ENCODE data around the gene MFAP4.

MFAP4 gene

DNA sequence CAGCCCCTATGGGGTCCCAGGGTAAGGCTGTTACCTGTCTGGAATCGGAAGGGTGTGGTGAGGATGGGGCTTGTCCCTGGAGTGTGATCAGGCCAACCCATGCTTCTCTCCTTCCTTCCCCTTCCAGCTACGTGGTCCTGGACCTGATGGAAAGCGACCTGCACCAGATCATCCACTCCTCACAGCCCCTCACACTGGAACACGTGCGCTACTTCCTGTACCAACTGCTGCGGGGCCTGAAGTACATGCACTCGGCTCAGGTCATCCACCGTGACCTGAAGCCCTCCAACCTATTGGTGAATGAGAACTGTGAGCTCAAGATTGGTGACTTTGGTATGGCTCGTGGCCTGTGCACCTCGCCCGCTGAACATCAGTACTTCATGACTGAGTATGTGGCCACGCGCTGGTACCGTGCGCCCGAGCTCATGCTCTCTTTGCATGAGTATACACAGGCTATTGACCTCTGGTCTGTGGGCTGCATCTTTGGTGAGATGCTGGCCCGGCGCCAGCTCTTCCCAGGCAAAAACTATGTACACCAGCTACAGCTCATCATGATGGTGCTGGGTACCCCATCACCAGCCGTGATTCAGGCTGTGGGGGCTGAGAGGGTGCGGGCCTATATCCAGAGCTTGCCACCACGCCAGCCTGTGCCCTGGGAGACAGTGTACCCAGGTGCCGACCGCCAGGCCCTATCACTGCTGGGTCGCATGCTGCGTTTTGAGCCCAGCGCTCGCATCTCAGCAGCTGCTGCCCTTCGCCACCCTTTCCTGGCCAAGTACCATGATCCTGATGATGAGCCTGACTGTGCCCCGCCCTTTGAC lies 6.3 kb downstream of the MFAP4 start:
- H3K4me3 ChIP-seq (ENCODE audit: low read depth, low read length), result no peak overlapping the region
- TF ChIP-seq, protein P1, sequence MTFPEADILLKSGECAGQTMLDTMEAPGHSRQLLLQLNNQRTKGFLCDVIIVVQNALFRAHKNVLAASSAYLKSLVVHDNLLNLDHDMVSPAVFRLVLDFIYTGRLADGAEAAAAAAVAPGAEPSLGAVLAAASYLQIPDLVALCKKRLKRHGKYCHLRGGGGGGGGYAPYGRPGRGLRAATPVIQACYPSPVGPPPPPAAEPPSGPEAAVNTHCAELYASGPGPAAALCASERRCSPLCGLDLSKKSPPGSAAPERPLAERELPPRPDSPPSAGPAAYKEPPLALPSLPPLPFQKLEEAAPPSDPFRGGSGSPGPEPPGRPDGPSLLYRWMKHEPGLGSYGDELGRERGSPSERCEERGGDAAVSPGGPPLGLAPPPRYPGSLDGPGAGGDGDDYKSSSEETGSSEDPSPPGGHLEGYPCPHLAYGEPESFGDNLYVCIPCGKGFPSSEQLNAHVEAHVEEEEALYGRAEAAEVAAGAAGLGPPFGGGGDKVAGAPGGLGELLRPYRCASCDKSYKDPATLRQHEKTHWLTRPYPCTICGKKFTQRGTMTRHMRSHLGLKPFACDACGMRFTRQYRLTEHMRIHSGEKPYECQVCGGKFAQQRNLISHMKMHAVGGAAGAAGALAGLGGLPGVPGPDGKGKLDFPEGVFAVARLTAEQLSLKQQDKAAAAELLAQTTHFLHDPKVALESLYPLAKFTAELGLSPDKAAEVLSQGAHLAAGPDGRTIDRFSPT (tag by site-specific recombination; IDR thresholded peaks at IDR 0.05), result 0 out of 2 replicates have a peak, but pooled peaks have one; percentile 35
- TF ChIP-seq ZBTB8A (tag by site-specific recombination; IDR thresholded peaks at IDR 0.05), result no peak
- peaks cover 24 to 64% of the 10 kb centered on the region in 2 experiments for H3K36me3 ChIP-seq (ENCODE audit: control insufficient read depth in 2 of 2, insufficient read depth in 1 of 2, low read length in 2 of 2)
- CTCF ChIA-PET, result interaction anchor here (3.9 kb wide), 1 partner anchor 18 kb away, joined by 33 read pairs; the partner anchor contains the start of gene B9D1
- peaks cover 10% of the 10 kb centered on the region for H3K4me1 ChIP-seq (ENCODE audit: control insufficient read depth, insufficient read depth, low read length)
- POLR2A ChIA-PET, result no interaction called here
- no peak overlapping the region for H3K27ac ChIP-seq (ENCODE audit: extremely low read depth, low read depth, low read length)
- no peaks in the 10 kb centered on the region for H3K9me3 ChIP-seq (ENCODE audit: control insufficient read depth, insufficient read depth, low read depth, low read length)

DNA sequence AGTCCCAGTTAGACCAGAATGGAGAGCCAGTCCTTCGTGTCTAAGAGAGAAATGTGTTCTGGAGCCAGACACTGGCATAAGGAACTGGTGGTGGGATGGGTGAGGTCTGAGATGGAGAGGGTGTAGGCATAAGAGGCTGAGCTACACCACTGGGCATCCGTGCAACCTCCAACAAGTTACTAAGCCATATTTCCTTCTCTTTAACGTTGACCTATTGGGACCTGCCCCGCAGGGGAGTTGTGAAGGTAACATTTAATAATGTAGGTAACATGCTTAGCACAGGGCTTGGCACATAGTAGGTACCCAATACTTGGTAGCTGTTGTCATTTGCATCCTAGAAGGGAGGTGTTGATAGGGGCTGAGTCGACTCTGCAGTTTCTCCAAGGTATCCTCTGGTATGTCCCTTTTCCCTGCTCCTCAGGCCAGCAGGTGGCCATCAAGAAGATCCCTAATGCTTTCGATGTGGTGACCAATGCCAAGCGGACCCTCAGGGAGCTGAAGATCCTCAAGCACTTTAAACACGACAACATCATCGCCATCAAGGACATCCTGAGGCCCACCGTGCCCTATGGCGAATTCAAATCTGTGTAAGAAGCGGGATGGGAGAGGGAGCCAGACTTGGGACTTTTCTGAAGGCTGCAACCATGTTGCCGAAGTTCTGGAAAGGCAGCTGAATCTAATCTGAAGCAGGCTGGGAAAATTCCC lies 7.5 kb downstream of the MFAP4 start:
- Histone ChIP-seq H3K36me3 (ENCODE audit: control insufficient read depth in 2 of 2, insufficient read depth in 1 of 2, low read length in 2 of 2) (peaks cover 24 to 54% of the 10 kb centered on the region in 2 experiments), H3K9me3 (ENCODE audit: control insufficient read depth, insufficient read depth, low read depth, low read length) (no peaks in the 10 kb centered on the region), H3K4me3 (ENCODE audit: low read depth, low read length) (peak overlapping the region; percentile 69), H3K4me1 (ENCODE audit: control insufficient read depth, insufficient read depth, low read length) (peaks cover 8% of the 10 kb centered on the region), H3K27ac (ENCODE audit: extremely low read depth, low read depth, low read length) (no peak overlapping the region)
- POLR2A ChIA-PET, result interaction anchor here (2.5 kb wide), 1 partner anchor 9 kb away, joined by 57 read pairs; the partner anchor contains the start of gene MFAP4
- CTCF ChIA-PET, result interaction anchor here (1.1 to 3.9 kb wide), 2 partner anchors 17 to 427 kb away, joined by 4 to 33 read pairs; partner anchors contain the start of gene B9D1
- no peak for TF ChIP-seq ZNF10 (tag by site-specific recombination; IDR thresholded peaks at IDR 0.05)
- no peak for TF ChIP-seq ZNF670 (tag by site-specific recombination; IDR thresholded peaks at IDR 0.05; ENCODE audit: low read depth)
- no peak for TF ChIP-seq ZNF155 (tag by site-specific recombination; IDR thresholded peaks at IDR 0.05)
- no peak for TF ChIP-seq OVOL3 (tag by site-specific recombination; IDR thresholded peaks at IDR 0.05)
- no peak for TF ChIP-seq ZNF791 (tag by site-specific recombination; IDR thresholded peaks at IDR 0.05)
- TF ChIP-seq, protein P2, sequence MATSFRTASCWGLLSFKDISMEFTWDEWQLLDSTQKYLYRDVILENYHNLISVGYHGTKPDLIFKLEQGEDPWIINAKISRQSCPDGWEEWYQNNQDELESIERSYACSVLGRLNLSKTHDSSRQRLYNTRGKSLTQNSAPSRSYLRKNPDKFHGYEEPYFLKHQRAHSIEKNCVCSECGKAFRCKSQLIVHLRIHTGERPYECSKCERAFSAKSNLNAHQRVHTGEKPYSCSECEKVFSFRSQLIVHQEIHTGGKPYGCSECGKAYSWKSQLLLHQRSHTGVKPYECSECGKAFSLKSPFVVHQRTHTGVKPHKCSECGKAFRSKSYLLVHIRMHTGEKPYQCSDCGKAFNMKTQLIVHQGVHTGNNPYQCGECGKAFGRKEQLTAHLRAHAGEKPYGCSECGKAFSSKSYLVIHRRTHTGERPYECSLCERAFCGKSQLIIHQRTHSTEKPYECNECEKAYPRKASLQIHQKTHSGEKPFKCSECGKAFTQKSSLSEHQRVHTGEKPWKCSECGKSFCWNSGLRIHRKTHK (tag by site-specific recombination; IDR thresholded peaks at IDR 0.05), result no peak
- TF ChIP-seq, protein P3, sequence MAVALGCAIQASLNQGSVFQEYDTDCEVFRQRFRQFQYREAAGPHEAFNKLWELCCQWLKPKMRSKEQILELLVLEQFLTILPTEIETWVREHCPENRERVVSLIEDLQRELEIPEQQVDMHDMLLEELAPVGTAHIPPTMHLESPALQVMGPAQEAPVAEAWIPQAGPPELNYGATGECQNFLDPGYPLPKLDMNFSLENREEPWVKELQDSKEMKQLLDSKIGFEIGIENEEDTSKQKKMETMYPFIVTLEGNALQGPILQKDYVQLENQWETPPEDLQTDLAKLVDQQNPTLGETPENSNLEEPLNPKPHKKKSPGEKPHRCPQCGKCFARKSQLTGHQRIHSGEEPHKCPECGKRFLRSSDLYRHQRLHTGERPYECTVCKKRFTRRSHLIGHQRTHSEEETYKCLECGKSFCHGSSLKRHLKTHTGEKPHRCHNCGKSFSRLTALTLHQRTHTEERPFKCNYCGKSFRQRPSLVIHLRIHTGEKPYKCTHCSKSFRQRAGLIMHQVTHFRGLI (tag by site-specific recombination; IDR thresholded peaks at IDR 0.05), result no peak
- no peak for TF ChIP-seq SP3 (tag by site-specific recombination; IDR thresholded peaks at IDR 0.05)
- no peak for TF ChIP-seq ZSCAN30 (tag by site-specific recombination; IDR thresholded peaks at IDR 0.05)
- TF ChIP-seq ZNF175 (tag by site-specific recombination; IDR thresholded peaks at IDR 0.05), result no peak
- TF ChIP-seq ZFHX2 (tag by site-specific recombination; conservative IDR thresholded peaks at IDR 0.05), result no peak
- TF ChIP-seq, protein P4, sequence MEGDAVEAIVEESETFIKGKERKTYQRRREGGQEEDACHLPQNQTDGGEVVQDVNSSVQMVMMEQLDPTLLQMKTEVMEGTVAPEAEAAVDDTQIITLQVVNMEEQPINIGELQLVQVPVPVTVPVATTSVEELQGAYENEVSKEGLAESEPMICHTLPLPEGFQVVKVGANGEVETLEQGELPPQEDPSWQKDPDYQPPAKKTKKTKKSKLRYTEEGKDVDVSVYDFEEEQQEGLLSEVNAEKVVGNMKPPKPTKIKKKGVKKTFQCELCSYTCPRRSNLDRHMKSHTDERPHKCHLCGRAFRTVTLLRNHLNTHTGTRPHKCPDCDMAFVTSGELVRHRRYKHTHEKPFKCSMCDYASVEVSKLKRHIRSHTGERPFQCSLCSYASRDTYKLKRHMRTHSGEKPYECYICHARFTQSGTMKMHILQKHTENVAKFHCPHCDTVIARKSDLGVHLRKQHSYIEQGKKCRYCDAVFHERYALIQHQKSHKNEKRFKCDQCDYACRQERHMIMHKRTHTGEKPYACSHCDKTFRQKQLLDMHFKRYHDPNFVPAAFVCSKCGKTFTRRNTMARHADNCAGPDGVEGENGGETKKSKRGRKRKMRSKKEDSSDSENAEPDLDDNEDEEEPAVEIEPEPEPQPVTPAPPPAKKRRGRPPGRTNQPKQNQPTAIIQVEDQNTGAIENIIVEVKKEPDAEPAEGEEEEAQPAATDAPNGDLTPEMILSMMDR (tag by site-specific recombination; IDR thresholded peaks at IDR 0.05), result no peak
- no peak for TF ChIP-seq KLF8 (tag by site-specific recombination; IDR thresholded peaks at IDR 0.05)
